Measurements from ENCODE around the gene MRPL21.

The MRPL21 gene

DNA sequence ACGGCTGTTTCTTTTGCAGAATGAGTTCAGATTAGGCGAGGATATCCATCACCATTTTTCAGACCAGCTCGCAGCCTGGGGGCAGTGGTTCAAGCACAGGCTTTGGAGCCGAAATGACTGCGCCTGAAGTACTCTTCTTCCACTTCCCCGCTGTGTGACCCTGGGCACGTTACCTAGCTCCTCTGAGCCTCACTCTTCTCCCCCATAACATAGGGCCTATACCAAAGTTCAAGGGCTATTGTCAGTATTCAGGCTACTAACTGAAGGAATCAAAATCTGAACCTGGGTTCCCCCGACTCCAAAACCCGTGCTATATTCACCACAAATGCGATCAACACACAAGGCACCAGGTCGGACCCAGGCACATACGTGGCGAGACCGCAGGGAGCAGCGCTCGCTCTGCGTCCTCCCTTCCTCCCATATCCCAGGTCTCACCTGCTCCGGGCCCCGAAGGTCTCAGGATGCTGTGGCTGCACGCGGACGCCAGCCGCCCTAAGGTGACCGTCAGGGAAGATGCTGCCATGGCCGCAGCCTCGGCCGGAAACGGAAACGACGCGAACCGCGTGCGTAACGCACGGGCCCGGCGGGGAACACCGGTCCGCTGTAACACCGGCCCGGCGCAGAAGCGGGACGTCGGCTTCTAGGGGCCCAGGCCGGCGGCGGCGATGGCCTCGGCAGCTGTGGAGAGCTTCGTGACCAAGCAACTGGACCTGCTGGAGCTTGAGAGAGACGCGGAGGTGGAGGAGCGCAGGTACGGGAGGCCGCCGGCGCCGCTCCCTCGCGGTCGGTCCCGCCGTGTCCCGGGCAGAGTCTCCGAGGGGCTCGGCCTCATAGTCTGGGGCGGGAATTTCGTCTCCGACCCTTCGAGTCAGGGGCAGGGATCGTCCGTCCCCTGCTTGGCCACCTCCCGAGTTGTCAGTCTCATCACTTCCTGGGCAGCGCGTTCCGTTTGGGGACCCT, at the start of gene MRPL21, which contains the start of gene IGHMBP2:
Gene MRPL21 (minus strand): TSS at position 545 of the 960 bp plus-strand sequence. CDS start 22 bp downstream, at position 523.
Gene IGHMBP2 (plus strand): TSS at position 604 of the 960 bp plus-strand sequence. CDS start 62 bp downstream, at position 666.
- DNase-seq (ENCODE audit: low spot score) = peak; percentile 48
- FAIRE-seq = no peak

DNA sequence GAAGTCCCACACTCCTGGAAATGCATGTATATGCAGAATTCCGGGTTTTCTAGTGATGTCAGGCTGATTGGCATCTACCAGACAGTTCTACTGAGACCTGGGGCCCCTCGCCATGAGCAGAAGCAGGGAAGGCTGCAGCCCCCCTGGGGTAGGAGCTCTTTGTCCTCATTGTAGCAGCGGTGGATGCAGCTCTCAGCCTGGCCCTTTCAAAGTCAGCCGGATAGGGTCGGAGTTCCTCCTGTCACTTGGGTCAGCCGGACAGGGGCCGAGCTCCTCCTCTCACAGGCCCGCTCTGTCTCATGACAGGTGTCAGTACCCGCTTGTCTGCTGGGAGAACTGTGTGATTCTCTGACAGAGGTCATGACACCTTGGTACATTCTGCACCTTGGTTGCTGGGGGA, 47.1 kb upstream of the MRPL21 start:
- no peak for FAIRE-seq
- no peak for DNase-seq (ENCODE audit: low spot score)

DNA sequence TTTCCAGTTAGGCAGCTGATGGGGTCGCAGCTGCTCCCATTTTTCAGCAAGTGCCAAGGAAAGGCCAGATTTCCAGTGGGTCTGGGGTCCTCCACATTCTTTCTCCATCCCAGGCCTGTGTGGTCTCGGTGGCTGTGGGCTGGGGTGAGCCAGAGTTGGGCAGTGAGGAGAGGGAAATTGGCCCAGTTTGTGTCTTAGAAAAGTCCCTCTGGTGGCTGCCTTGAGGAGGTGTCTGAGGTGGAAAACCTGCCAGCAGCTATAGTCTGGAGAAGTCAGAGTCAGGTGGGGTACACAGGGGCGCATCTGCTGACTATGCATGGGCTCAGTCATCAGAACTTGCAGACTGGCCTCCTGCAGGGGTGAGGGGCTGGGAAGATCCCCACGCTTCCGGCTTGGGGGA, 46.6 kb upstream of the MRPL21 start:
- DNase-seq (ENCODE audit: low spot score) (no peak), FAIRE-seq (no peak)

DNA sequence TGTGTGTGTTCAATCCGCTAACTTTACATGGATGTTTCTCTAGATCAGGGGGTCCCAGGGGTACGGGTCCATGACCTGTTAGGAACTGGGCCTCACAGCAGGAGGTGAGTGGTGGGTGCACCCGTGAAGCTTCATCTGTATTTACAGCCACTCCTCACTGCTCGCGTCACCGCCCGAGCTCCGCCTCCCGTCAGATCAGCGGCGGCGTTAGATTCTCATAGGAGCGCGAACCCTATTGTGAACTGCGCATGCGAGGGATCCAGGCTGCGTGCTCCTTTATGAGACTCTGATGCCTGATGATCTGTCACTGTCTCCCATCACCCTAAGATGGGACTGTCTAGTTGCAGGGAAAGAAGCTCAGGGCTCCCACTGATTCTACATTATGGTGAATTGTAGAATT, 45.3 kb upstream of the MRPL21 start:
- DNase-seq (ENCODE audit: low spot score) (no peak), FAIRE-seq (no peak)

DNA sequence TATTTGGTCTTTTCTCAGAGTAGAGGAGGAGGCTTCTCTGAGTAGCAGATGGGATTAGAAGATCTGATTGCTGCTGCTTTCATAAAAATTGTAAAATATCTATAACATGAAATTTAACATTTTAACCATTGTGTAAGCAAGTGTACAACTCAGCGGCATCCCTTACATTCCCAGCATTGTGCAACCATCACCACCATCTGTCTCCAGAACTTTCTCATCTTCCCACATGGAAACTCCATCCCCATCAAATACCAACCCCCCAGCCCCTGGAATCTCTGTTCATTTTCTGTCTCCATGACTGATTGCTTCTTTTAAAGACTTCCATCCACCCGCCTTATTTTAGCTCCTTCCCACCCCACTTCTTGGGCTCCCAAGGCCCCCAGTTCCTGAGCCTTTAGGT, 44.9 kb upstream of the MRPL21 start:
- FAIRE-seq (no peak), DNase-seq (ENCODE audit: low spot score) (no peak)

DNA sequence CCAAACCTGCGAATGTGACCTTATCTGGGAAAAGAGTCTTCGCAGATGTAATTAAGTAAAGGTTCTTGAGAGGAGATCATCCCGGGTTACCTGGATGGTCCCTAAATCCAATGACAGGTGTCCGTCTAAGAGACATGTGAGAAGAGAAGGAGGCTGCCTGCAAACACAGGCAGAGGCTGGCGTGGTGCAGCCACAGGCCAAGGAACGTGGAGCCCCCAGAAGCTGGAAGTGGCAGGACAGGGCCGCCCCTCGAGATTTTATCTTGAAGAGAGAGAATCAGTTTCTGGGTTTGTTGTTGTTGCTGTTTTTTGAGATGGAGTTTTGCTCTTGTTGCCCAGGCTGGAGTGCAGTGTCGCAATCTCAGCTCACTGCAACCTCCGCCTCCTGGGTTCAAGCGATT, 43.5 kb upstream of the MRPL21 start:
- DNase-seq (ENCODE audit: low spot score) = no peak
- no peak for FAIRE-seq

DNA sequence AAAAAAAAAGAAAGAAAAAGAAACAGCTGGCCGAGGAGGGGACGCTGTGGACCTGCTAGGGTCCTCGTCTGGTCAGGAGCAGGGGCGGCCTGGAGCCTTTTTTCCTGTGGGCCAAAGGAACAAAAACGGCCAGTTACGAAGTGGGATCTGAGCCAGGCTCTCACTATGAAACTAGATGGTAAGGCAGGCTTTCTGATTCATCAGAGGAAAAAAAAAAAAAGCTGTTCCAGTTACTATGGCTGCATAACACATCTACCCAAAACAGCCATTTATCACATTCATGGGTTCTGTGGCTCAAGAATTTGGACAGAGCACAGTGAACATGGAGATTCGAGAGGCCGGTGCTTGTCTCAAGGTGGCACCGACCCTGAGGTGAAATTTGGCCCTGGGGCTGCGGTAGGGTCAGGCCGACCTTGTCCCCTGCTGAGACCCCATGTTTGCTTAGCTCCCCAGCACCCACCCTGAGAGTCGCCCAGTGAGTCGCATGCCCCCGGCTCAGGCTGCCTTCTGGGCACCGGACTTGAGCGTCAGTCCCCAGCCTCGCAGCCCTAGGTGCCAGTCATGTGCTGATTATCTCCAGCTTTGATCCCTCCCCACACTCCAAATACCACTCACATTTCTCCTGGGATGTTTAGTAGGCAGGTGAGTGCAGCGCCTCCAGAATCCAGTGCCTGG, 42.9 kb upstream of the MRPL21 start:
- FAIRE-seq (no peak), DNase-seq (ENCODE audit: low spot score) (no peak)

DNA sequence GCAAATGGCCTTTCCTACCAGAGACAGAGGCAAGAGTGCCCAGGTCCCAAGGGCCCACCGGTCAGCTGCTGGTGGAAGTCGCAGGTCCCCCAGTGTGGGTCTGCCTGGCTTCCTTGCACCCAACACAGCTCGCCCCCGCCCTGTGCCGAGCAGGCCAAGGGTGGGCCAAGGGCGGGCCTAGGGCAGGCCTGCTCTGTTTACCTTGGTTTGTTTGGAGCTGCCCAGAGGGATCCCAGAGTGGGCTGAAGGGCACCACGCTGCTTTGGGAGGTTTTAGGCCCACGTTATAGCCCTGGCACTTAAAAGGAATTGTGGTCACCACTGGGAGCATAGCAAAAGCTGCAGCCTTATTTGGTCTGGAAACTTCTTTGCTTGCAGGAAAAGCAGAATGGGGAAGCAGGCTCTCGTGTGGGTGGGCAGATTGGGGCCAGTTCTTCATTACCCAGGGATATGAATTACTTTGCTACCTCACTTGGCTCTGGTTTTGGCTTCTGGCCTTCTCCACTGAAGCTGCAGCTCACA, 39.2 kb upstream of the MRPL21 start:
- no peak for DNase-seq (ENCODE audit: low spot score)
- no peak for FAIRE-seq

DNA sequence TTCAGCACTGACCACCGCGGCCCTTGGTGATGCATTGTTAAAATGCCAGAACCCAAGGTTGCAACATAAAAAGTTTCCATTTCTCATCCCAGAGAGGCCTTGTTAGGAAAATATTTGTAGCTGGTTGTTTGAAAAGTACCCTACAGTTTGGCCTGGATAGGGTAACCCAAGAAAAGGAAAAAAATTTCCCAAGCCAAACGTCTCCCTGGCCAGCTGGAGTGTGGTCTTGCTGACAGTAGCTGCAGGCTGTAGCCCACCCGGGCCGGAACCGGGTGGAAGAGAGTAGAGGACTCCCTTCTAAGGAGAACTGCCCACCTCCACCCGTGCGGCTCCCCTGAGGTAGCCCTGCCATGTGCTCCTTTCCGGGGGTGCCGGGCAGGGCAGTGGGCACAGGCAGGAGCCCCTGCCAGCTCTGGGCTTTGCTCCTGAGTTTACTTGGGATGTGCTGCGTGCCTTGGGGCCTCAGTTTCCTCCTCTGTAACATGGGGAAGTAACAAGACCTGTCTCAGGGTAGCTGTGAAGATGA, 38.5 kb upstream of the MRPL21 start:
- FAIRE-seq = no peak
- DNase-seq (ENCODE audit: low spot score) = no peak

DNA sequence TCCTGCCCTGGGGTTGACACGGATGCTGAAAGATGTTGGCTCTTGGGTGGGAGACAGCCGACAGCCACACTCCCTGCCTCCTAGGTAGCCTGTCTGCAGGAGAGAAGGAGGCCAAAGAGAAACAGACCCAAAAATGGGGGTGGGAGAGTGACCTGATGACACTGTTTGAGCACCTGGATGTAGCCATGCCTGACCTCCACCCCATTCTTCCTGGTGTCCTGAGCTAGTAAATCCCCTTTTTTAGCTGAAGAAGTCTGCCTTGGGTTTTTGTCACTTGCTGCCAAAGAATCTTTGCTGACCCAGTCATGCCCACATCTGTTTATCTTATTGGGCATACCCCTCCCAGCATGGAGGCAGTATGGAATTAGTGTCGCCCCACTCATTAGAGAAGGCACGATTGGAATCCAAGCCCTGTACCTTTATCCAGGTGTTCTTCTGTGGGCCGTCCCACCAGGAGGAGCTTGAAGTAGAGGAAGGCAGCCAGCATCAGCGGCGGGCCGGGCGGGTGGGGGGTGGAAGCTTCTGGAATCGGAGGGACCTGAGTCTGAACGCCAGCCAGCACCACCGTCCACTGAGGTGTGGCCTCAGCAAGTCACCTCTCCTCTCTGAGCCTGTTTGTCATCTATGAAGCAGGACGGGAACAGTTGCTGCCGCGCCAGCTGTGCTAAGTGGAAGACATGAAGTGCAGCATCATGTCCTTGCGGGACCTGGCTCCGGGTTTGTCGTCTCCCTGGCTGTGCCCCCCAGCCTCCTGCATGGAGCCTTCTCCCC, 37.9 kb upstream of the MRPL21 start:
- DNase-seq (ENCODE audit: low spot score) (no peak), FAIRE-seq (no peak)

DNA sequence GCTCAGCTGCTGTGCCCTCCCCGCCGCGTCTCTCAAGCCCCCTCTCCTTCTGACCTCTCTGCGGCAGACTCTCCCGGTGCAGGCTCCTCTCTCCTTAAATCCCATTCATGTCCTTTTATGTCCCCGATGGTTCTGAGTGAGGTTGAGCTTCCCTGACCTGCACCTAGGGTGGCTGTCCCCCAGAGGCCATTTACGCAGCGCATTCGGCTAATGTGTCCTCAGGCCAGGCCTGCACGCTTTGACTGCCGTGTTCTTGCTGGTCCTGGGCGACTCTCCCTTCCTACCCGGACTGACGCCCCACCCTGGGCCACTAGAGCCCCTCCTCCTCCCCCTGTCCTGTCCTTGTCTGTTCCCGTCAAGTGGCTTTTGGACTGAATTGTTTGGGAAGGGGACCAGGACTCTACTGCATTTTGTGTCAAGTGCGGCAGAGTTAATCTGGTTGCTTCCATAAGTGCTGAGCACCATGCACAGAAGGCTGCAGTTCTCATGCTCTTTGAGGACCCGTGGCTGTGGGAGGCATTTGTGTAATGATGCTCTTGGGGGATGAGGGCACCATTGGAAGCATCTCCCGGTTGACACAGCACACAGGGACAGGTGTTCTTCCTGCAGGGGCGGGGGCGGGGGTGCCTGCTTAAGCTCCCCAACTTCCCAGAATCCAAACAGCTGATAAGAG, 37.2 kb upstream of the MRPL21 start:
- DNase-seq (ENCODE audit: low spot score) = no peak
- FAIRE-seq = no peak

DNA sequence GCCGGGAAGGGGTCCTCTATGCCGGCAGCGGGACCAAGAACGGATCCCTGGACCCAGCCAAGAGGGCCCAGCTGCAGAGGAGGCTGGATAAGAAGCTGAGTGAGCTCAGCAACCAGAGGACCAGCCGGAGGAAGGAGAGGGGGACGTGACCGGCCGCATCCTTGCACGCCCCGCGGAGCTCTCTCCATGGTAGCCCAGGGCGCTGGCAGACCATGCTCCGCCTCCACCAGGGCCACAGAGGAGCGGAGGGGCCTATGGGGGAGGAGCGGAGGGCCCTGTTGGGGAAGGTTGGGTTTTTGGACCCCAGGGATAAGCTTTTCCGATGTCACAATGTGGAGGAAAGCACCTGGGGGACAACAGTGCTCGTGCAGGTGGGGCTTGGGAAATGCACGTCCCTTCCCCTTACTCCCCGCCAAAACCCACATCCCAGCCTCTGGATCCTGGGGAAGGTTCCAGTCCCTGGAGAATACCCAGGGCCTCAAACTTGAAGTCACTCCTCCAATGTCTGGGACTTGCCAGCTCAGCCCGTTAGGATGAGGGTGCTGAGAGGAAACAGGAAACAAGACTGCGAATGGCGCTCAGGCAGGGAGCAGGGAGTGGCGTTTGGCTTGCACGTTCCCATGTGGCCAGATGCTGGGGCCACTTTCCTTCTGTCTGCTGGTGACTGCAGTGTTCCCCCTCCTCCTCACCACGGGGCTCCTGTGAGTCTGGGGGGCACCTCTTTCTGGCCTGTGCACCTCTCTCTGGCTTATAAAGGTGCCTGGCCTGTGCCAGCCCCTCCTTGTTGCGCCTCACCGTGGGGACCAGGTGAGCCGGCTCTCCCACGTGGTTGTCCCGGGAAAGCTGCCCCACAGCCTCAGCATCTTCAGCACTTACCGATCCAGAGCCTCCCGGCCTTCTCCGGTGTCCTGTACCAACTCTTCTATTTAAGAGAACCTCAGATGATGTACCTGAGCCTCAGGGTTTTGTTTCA, 36.2 kb upstream of the MRPL21 start:
- FAIRE-seq (no peak), DNase-seq (ENCODE audit: low spot score) (no peak)

DNA sequence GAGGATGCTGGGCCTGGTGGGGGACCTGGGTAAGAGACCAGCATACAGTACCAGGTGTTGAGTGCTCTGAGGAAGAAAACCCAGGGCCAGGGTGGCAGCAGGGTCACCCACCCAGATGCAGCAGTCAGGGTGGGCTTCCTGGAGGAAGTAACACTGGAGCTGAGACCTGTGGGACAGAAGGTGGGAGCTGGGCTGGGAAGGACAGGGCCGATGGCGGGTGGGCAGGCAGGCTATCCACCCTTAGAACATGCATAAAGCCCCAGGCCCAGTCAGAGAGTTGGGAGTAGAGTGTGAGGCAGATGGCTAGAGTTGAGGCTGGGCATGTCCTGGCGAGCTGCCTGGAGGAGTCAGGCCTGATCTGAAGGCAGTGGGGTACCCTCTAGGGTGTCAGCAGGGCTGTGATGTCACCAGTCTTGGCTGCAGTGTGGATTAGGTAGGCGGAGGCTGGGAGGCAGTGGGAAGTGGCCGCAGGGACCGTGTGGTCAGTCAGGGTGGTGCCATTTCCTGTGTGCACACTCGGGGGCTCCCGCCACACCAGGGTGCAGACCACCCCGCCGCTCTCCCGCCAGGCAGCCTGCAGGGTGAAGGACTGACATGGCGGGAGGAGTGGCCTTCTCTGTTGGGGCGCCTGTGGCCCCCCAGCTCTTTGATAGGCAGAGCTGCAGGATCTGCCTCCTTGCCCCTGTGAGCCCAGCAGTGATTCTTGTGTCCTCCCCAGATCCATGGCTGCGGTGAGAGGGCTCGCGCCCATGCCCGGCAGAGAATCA, 35.4 kb upstream of the MRPL21 start:
- FAIRE-seq (no peak), DNase-seq (ENCODE audit: low spot score) (no peak)

DNA sequence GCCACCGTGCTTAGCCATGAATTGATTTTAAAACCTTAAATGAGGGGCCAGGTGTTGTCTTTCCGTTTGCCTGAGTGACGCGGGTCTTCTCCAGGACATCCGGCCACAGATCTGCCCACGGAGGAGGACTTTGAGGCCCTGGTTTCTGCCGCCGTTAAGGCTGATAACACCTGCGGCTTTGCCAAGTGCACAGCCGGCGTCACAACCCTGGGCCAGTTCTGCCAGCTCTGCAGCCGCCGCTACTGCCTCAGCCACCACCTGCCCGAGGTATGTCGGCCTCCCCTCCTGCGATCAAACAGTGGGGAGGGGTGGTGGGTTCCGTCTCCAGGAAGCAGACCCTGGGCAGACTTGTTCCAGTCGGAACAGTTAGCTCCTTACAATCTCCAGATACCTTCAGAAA, 34.5 kb upstream of the MRPL21 start:
- FAIRE-seq = no peak
- no peak for DNase-seq (ENCODE audit: low spot score)

DNA sequence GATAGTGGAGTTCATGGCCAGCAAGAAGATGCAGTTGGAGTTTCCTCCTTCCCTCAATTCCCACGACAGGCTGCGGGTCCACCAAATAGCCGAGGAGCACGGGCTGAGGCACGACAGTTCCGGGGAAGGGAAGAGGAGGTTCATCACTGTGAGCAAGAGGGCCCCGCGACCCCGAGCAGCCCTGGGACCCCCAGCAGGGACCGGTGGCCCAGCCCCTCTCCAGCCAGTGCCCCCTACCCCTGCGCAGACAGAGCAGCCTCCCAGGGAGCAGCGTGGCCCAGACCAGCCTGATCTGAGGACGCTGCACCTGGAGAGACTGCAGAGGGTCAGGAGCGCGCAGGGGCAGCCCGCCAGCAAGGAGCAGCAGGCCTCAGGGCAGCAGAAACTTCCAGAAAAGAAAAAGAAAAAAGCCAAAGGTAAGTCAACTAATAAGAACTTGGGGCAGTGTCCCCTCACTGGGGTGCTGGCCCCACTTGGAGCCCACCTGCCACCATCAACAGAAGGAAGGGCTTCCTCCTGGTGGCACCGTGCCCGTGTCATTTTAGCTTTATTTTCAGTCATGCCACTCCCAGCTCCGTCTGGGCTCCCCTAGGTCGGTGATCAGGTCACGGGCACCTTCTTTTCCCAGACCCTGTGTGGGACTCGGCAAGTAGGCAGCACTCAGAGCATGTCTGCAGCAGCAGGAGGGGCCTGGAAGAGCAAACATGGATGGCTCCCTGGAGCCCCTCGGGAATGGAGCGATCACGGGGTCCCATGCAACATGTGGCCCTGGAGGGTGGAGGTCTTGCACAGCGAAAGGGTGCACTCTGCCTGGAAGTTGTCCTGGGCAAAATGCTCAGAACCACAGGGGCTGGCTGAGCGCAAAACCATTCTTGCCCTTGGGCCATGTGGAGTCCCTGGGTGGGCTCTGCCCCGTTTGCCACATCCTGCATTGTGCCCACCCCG, 33.3 kb upstream of the MRPL21 start:
- no peak for DNase-seq (ENCODE audit: low spot score)
- no peak for FAIRE-seq

DNA sequence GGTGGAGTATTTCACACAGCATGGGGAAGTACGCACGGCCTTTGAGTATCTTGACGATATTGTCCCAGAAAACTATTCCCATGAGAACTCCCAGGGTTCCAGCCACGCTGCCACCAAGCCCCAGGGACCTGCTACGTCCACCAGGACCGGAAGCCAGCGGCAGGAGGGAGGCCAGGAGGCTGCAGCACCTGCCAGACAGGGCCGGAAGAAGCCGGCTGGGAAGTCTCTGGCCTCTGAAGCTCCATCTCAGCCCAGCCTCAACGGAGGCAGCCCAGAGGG, 32.7 kb upstream of the MRPL21 start:
- DNase-seq (ENCODE audit: low spot score) (no peak), FAIRE-seq (no peak)

DNA sequence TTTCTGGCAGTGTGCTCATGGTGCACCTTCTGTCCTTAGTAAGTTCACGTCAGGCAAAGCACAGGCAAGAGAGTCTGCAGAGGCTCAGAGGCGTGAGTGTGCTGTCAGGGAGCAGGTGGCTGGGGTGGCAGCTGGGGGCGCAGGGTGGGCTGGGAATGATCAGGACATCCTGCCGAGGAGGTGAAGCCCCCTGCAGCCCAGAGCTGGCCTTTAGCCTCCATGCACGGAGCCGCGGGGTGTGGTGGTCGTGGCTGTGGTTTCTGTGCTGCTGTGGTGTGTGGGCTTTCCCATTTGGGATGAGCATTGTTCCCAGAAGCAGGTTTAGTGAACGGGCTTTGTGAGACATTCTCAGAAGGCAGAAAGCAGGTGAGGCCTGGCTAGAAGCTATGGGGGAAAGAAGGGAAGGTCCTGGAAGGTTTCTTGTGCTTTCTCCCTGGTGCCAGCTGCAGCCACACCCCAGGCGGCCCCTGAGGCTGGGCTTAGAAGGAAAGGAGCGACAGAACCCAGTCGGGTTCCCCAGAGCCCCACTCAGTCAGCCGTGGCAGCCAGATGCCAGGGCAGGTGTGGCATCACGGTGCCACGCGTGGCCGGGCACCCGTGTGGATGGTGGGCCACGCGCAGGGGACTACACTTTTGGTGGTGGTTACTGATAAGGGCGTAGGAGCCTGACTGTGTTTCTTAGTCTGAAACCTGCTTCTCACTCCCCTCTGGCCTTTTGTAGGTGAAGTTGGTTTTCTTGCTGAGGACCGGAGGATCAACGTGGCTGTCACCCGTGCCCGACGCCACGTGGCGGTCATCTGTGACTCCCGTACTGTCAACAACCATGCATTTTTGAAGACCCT, 32.1 kb upstream of the MRPL21 start:
- no peak for FAIRE-seq
- DNase-seq (ENCODE audit: low spot score) = no peak
